ENCODE data around the gene LHX4.

The LHX4 gene

DNA sequence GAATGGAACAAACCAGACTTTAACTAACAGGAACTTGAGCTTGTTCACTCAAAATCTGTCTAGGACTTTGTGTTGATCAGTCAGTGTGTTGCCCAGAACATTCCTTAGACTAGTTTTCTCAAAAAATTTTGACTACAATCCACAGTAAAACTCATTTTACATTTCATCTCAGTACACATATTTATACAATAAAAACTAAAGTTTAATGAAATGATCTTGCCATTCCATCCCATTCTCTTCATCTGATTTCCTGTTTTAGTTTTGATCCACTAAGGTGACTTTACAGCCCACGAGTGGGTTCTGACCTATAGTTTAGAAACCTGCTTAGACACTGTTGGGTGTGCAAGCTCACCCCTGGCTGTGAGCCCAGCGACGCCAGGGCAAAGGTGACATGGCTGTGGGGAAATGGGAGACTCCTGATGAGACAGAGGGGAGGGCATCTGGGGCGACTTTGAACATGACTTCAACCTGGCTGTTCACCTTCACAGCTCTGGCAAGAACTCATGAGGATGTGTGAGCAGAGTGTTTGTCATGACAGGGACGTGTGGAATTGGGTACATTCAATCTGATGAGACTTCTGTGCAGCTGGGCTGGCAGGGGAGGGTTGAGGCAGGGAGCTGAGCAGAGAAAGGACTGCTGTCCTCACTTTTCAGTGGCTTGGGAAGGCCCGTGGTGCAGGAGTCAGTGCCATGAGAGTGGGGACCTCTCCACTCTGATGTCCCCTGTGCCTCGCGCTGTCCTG is 40.6 kb downstream of the LHX4 start:
- no peak for DNase-seq (ENCODE audit: low spot score)
- FAIRE-seq = no peak

GRCh38 chr1:180271272-180272255 is 41.5 kb downstream of the LHX4 start:
- FAIRE-seq (no peak), DNase-seq (ENCODE audit: low spot score) (peak; percentile 55)

DNA sequence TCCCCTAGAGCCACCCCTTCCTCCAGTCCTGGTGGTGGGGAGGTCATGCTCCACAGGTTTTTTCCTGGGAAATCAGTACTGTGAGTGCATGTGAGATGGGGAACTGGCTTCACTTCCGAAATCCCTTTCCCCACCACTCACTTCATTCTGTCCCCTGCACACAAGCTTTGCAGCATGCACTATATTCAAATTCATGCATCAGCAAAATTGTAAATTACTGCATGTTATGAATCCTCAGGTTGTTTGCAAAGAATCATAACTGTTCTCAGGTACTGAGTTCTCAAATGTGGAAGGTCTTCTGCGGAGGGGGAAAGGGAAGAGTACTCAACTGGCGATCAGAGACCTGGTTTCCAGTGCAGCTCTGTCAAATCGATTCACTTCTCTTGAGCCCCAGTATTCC is 42.3 kb downstream of the LHX4 start:
- DNase-seq (ENCODE audit: low spot score) = no peak
- no peak for FAIRE-seq

DNA sequence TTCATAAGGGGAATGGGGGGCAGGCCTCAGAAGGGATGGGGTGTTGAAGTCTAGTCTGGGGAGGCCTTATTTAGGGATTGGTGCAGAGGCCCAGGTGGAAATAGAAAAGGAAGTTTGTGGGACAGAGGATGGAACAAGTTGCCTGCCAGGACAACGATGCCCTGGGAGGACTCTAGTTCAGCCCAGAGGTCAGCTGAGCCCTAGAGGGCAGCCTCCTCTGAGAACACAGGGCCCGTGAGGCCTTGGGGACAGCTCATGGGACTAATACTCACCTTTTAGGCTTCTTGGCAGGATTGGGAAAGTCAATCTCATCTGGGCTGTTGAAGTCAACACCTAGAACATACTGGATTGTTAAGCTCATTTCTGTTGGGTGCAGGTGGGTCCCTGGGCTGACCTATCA is 43.0 kb downstream of the LHX4 start:
- no peak for FAIRE-seq
- no peak for DNase-seq (ENCODE audit: low spot score)

- no peak for FAIRE-seq
- no peak for DNase-seq (ENCODE audit: low spot score)
Measured at GRCh38 chr1:180274221-180274620, 44.2 kb downstream of the LHX4 start.

DNA sequence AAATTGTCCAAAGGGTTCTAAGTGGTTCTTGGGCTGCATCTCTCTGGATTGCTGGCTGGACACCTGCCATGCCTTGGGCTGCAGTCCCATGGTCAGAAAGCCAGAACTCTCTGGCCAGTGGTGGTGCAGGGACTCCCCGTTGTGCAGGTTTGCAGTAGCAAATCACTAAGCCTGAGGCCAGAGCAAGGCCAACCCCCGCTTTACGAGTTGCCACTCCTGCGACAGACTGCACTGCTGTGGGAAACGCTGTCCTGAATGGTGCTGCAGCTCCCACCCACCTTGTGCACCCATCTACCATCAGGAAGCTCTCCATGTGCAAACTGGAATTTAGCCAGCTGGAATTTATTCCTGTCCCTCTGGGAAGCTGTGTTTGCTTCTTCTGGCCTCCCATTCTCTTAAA is 45.7 kb downstream of the LHX4 start:
- DNase-seq (ENCODE audit: low spot score) (no peak), FAIRE-seq (no peak)

GRCh38 chr1:180277476-180278193 is 47.6 kb downstream of the LHX4 start:
- no peak for DNase-seq (ENCODE audit: low spot score)
- no peak for FAIRE-seq

GRCh38 chr1:180278194-180278515 is 48.1 kb downstream of the LHX4 start:
- FAIRE-seq (no peak), DNase-seq (ENCODE audit: low spot score) (no peak)

DNA sequence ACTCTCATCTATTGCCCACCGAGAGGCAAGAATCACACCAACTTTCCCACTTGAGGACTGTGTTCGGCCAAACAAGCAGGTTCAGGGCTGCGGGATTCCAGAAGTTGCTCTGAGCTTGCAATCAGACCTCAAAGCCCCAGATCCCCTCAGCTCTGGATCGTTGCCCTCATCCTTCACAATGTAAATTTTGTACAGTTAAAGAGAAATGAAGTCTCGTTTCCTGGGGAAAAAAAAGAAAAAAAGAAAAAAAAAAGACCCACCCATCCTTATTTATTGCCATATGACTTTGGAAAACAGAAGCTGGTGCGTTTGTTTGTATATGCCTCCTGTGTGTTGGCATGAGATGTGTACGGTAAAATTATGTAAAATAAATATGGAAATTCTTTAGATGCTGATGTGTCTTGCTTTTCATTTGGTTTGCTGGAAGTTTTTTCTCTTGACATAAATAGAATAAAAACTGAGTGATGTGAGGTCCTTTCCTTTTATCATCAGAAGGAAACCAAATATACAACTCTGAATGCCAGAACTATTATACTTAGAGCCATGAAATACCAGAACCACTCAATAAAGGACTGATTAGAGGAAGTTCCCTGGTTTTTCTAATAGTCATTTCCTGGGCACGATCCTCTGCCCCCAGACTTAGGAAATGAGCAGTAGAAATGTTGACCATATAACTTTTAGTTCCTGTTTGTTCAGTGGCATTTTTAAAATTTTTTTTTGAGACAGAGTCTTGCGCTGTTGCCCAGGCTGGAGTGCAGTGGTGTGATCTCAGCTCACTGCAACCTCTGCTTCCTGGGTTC is 48.7 kb downstream of the LHX4 start:
- DNase-seq (ENCODE audit: low spot score) (no peak), FAIRE-seq (no peak)

DNA sequence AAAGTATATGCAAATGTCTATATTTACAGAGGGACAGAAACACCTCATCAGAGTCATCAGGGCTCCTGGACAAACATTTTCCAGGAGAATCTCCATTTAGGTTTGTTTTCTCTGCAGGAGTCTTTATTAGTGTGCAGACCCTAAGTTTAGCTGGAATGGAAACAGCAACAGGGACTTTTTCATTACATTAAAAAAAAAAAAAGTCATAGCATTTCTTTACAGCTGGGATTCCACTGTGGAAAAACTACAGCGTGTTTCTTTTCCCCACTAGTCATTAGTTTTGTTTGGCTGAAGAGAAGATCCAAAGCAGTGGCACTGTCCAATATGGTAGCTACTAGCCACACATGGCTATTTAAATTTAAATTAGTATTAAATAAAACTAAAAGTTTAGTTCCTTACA is 49.6 kb downstream of the LHX4 start:
- FAIRE-seq = no peak
- DNase-seq (ENCODE audit: low spot score) = no peak

DNA sequence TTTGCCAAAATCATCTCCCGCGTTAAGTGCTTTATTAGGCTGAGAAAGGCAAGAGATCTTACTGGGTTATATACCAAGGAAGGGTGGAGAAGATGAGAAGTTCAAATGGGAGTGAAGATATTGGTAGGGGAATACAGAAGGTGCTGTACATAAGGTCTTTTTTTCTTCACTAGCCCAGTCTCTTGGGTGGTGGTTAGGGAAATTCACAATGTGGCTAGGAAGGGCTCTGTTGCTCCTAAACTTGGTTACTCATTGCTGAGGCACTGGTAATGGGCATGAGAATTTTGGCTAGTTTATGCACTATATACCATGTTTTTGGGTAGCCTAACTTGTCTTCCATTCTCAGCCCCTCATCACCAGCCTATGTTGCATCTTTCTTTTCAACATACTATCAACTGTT is 50.6 kb downstream of the LHX4 start:
- DNase-seq (ENCODE audit: low spot score) = no peak
- no peak for FAIRE-seq

- DNase-seq (ENCODE audit: low spot score) = no peak
- FAIRE-seq = no peak
Measured at GRCh38 chr1:180281490-180281889, 51.4 kb downstream of the LHX4 start.

- FAIRE-seq (no peak), DNase-seq (ENCODE audit: low spot score) (no peak)
Measured at GRCh38 chr1:180282401-180283044, 52.5 kb downstream of the LHX4 start.

GRCh38 chr1:180283098-180283497 is 53.0 kb downstream of the LHX4 start:
- DNase-seq (ENCODE audit: low spot score) (no peak), FAIRE-seq (no peak)

GRCh38 chr1:180286417-180286816 is 56.4 kb downstream of the LHX4 start:
- FAIRE-seq = no peak
- no peak for DNase-seq (ENCODE audit: low spot score)

DNA sequence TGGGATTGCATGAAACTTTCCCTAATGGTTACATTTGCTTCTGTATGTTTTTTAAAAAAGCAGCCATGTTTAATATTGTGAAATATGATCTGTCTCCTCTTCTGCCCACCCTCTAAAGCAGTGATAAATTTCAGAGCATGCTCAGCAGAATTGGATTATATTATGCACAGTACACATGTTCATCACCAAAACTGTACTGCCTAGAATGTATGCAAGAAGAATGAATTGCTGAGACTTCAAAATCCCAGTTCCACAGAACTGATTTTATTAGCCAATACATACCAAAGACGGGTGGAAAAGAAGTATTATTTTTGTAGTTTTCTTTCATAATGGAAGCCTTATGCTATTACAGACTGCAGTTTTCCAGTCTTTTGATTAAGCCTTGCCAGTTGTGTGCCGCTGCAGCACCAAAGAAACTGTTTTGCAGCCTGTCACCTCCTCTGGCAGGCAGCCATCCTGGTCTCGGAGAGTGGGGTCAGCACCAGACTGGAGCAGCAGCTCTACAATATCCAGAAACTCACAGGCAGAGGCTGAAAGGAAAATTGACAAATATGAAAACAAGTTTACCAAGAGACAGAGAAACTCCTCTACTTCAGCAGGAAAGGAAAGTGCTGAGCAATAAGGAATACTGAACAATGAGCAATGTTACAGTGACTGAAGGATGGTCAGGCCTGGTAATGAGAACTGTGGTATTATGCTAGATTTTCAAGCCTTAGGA is 58.1 kb downstream of the LHX4 start:
- FAIRE-seq (no peak), DNase-seq (ENCODE audit: low spot score) (no peak)

- FAIRE-seq (no peak), DNase-seq (ENCODE audit: low spot score) (no peak)
Measured at GRCh38 chr1:180288940-180289339, 58.9 kb downstream of the LHX4 start.

DNA sequence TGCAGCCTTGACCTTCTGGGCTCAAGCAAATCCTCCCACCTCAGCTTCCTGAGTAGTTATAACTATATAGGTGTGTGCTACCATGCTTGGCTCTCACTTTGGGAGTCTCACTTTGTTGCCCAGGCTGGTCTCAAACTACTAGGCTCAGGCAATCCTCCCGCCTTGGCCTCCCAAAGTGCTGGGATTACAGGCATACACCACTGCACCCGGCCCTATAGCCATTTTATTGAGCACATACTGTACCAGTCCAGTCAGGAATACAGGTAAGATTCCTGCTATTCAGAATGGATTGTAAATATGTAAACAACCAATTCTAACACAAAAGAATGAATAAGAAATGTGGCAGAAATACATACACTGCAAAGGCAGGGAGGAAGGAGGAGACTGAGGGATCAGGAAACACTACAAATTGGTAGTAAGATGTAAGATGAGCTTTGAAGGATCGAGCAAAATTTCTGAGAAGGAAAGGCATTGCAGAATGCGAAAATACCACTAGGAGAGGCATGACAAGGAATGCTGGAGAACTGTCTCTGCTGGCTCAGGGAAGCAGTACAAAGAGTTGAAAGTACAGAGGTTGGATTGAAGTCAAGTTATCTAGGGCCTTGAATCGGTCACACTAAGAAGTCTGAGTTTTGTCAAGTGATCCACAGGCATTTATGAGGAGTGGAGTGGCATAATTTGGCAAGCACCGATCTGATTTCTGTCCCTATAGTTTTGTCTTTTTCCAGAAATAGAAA is 60.4 kb downstream of the LHX4 start:
- FAIRE-seq (no peak), DNase-seq (ENCODE audit: low spot score) (no peak)

GRCh38 chr1:180291004-180291403 is 60.9 kb downstream of the LHX4 start:
- FAIRE-seq = peak; percentile 56
- DNase-seq (ENCODE audit: low spot score) = no peak

Data from RCC 7860 (cell line).